ENCODE results near the gene MAN1C1.

GRCh38 chr1:25806418-25806817, 189.8 kb downstream of the MAN1C1 start:
- TF ChIP-seq YY1 (IDR thresholded peaks at IDR 0.05; ENCODE audit: low read depth): no peak
- TF ChIP-seq CREB1 (IDR thresholded peaks at IDR 0.05; ENCODE audit: low read depth): no peak
- TF ChIP-seq RAD21 (IDR thresholded peaks at IDR 0.05; ENCODE audit: low read depth): no peak
- no peak for TF ChIP-seq MAX (IDR thresholded peaks at IDR 0.05)
- no peak for TF ChIP-seq ZBTB7A (IDR thresholded peaks at IDR 0.05; ENCODE audit: low read depth)
